HEK293 (cell line): ENCODE results near the gene GPBP1.
"Not testable (repeated sequence)": the region's sequence is repeated elsewhere in the genome, so short reads cannot be mapped to it uniquely, and the experiment has no call there.

Source experiments
- CTCF ChIA-PET: fragments of 350-600 bp; formaldehyde crosslinking; extraction: SDS; loops from one replicate; lab custom pipeline; 2021; ENCODE audit warnings: antibody characterized with exemption; lab: Yijun Ruan, JAX
- POLR2A ChIA-PET: fragments of 300-600 bp; formaldehyde crosslinking; extraction: SDS; loops from one replicate; lab custom pipeline; 2020; ENCODE audit warnings: antibody characterized with exemption, inconsistent platforms; lab: Yijun Ruan, JAX
- H3K27ac ChIP-seq: fragments of 200-500 bp; sonication (Bioruptor generic); 2 replicates; pipeline ENCODE4 v1.5.1; 2014; ENCODE audit warnings: low read depth, low read length, control low read depth, inconsistent platforms; ENCODE audit errors: extremely low read depth
- H3K36me3 ChIP-seq, 2 experiments: fragments of 200-500 bp in 1 of 2; sonication (Bioruptor generic) in 1 of 2; 1 replicate in 1 of 2; 2 replicates in 1 of 2; pipeline ENCODE4 v1.5.1; 2014 to 2017; ENCODE audit warnings: inconsistent platforms in 2 of 2, low read length in 2 of 2; ENCODE audit not compliant: control insufficient read depth in 2 of 2, insufficient read depth in 1 of 2
- H3K4me1 ChIP-seq: fragments of 200-500 bp; sonication (Bioruptor generic); 2 replicates; pipeline ENCODE4 v1.5.1; 2014; ENCODE audit warnings: mild to moderate bottlenecking, low read length, inconsistent platforms; ENCODE audit not compliant: control insufficient read depth, insufficient read depth
- H3K4me3 ChIP-seq: 2 replicates; pipeline ENCODE4 v1.5.1; 2011; ENCODE audit warnings: low read depth, mild to moderate bottlenecking, control low read depth, low read length, moderate library complexity
- H3K9me3 ChIP-seq: fragments of 200-500 bp; sonication (Bioruptor generic); 2 replicates; pipeline ENCODE4 v1.5.1; 2014; ENCODE audit warnings: low read depth, low read length, inconsistent platforms; ENCODE audit not compliant: control insufficient read depth, insufficient read depth
- BCL11B ChIP-seq: fragments of 450-650 bp; formaldehyde crosslinking; IDR thresholded peaks from 2 replicates; pipeline ENCODE4 v1.5.1; 2016; ENCODE audit warnings: low read depth, missing biosample characterization, missing genetic modification characterization
- GFI1B ChIP-seq: fragments of 450-650 bp; formaldehyde crosslinking; IDR thresholded peaks from 2 replicates; pipeline ENCODE4 v1.5.1; 2016; ENCODE audit warnings: missing biosample characterization, missing genetic modification characterization
- GLI2 ChIP-seq: fragments of 450-650 bp; formaldehyde crosslinking; IDR thresholded peaks from 2 replicates; pipeline ENCODE4; 2017; ENCODE audit warnings: missing biosample characterization, missing genetic modification characterization, low read depth, borderline replicate concordance
- MZF1 ChIP-seq: fragments of 450-650 bp; formaldehyde crosslinking; IDR thresholded peaks from 2 replicates; pipeline ENCODE4 v1.5.1; 2017; ENCODE audit warnings: missing biosample characterization, missing genetic modification characterization, borderline replicate concordance
- OSR2 ChIP-seq: fragments of 450-650 bp; formaldehyde crosslinking; IDR thresholded peaks from 2 replicates; pipeline ENCODE4 v1.5.1; 2016; ENCODE audit warnings: missing biosample characterization, missing genetic modification characterization
- PBX3 ChIP-seq: sonication (generic); formaldehyde crosslinking; IDR thresholded peaks from 2 replicates; pipeline ENCODE4 v1.8.1; 2022; ENCODE audit warnings: mild to moderate bottlenecking, moderate library complexity, missing genetic modification reagents
- TRIM28 ChIP-seq: IDR thresholded peaks from 2 replicates; pipeline ENCODE4 v1.6.1; 2011; ENCODE audit warnings: low read length, control low read depth, borderline replicate concordance
- ZIC2 ChIP-seq: fragments of 450-650 bp; formaldehyde crosslinking; IDR thresholded peaks from 2 replicates; pipeline ENCODE4 v1.5.1; 2016; ENCODE audit warnings: missing biosample characterization, missing genetic modification characterization
- ZNF114 ChIP-seq: fragments of 450-650 bp; formaldehyde crosslinking; IDR thresholded peaks from 2 replicates; pipeline ENCODE4 v1.5.0; 2017; ENCODE audit warnings: missing biosample characterization, missing genetic modification characterization
- ZNF155 ChIP-seq: fragments of 450-650 bp; formaldehyde crosslinking; IDR thresholded peaks from 2 replicates; pipeline ENCODE4 v1.5.1; 2016; ENCODE audit warnings: missing biosample characterization, missing genetic modification characterization
- ZNF311 ChIP-seq: fragments of 450-650 bp; formaldehyde crosslinking; IDR thresholded peaks from 2 replicates; pipeline ENCODE4 v1.5.1; 2017; ENCODE audit warnings: missing biosample characterization, missing genetic modification characterization, borderline replicate concordance
- ZNF324 ChIP-seq: fragments of 450-650 bp; formaldehyde crosslinking; IDR thresholded peaks from 2 replicates; pipeline ENCODE4 v1.5.1; 2016; ENCODE audit warnings: missing biosample characterization, missing genetic modification characterization
- ZNF416 ChIP-seq: fragments of 450-650 bp; formaldehyde crosslinking; IDR thresholded peaks from 2 replicates; pipeline ENCODE4 v1.5.1; 2016; ENCODE audit warnings: missing biosample characterization, missing genetic modification characterization
- ZNF48 ChIP-seq: fragments of 450-650 bp; formaldehyde crosslinking; IDR thresholded peaks from 2 replicates; pipeline ENCODE4 v1.5.1; 2016; ENCODE audit warnings: missing biosample characterization, missing genetic modification characterization
- ZNF501 ChIP-seq: fragments of 450-650 bp; formaldehyde crosslinking; IDR thresholded peaks from 2 replicates; pipeline ENCODE4 v1.5.1; 2016; ENCODE audit warnings: missing biosample characterization, missing genetic modification characterization
- ZNF548 ChIP-seq: fragments of 450-650 bp; formaldehyde crosslinking; IDR thresholded peaks from 2 replicates; pipeline ENCODE4 v1.5.1; 2016; ENCODE audit warnings: missing biosample characterization, missing genetic modification characterization
- ZNF558 ChIP-seq: fragments of 450-650 bp; formaldehyde crosslinking; IDR thresholded peaks from 2 replicates; pipeline ENCODE4 v1.5.1; 2016; ENCODE audit warnings: missing biosample characterization, missing genetic modification characterization
- ZNF585B ChIP-seq: fragments of 450-650 bp; formaldehyde crosslinking; IDR thresholded peaks from 2 replicates; pipeline ENCODE4 v1.5.1; 2016; ENCODE audit warnings: missing biosample characterization, missing genetic modification characterization
- ZNF600 ChIP-seq: fragments of 450-650 bp; formaldehyde crosslinking; IDR thresholded peaks from 2 replicates; pipeline ENCODE4 v1.5.1; 2016; ENCODE audit warnings: missing biosample characterization, missing genetic modification characterization
- ZNF623 ChIP-seq: fragments of 450-650 bp; formaldehyde crosslinking; IDR thresholded peaks from 2 replicates; pipeline ENCODE4 v1.5.1; 2016; ENCODE audit warnings: missing biosample characterization, missing genetic modification characterization
- ZNF629 ChIP-seq: fragments of 450-650 bp; formaldehyde crosslinking; IDR thresholded peaks from 2 replicates; pipeline ENCODE4 v1.5.1; 2017; ENCODE audit warnings: missing biosample characterization, missing genetic modification characterization
- ZNF654 ChIP-seq: fragments of 450-650 bp; formaldehyde crosslinking; IDR thresholded peaks from 2 replicates; pipeline ENCODE4 v1.5.1; 2016; ENCODE audit warnings: low read depth, missing biosample characterization, missing genetic modification characterization
- ZNF660 ChIP-seq: fragments of 450-650 bp; IDR thresholded peaks from 2 replicates; pipeline ENCODE4 v1.5.1; 2018; ENCODE audit warnings: missing biosample characterization, mild to moderate bottlenecking, missing genetic modification characterization
- ZNF830 ChIP-seq: fragments of 450-650 bp; IDR thresholded peaks from 2 replicates; pipeline ENCODE4 v1.5.0; 2018; ENCODE audit warnings: missing biosample characterization, missing genetic modification characterization, low read depth, mild to moderate bottlenecking, moderate library complexity
- TF ChIP-seq, protein P1 (sequence below): fragments of 450-650 bp; formaldehyde crosslinking; IDR thresholded peaks from 2 replicates; pipeline ENCODE4 v1.5.1; 2017; ENCODE audit warnings: missing biosample characterization, mild to moderate bottlenecking, missing genetic modification characterization, moderate library complexity

The GPBP1 gene

DNA sequence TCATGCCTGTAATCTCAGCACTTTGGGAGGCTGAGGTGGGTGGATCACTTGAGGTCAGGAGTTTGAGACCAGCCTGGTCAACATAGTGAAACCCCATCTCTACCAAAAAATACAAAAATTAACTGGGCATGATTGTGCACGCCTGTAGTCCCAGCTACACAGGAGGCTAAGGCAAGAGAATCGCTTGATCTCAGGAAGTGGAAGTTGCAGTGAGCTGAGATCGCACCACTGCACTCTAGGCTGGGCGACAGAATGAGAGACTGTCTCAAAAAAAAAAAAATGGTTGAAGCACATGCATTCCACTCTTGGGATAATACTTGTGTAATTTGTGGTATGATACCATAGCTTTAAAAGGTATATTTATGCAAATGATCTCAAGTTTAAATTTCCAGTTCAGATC is 14.1 kb downstream of the GPBP1 start:
- H3K4me3 ChIP-seq, H3K9me3 ChIP-seq: not testable (repeated sequence)
- Histone ChIP-seq H3K27ac (0 out of 2 replicates have a peak overlapping the region, but pooled peaks have one; percentile 2), H3K4me1 (peaks cover 23% of the 10 kb centered on the region), H3K36me3 (peaks cover 9 to 14% of the 10 kb centered on the region in 2 experiments; a peak in 2 of 3 replicates)
- ChIA-PET POLR2A (interaction anchor here (0.9 to 1.1 kb wide), 2 partner anchors 12 to 14 kb away, joined by 3 read pairs; partner anchors contain the start of gene GPBP1), CTCF (interaction anchor here (0.6 to 1.1 kb wide), 2 partner anchors 13 to 32 kb away, joined by 3 read pairs; no protein-coding TSS in a partner anchor)
- peak; percentile 21; the same call in 1 of the 2 replicates for TF ChIP-seq ZNF585B (tag by site-specific recombination)

- peak overlapping the region; percentile 33; the same call in 1 of the 2 replicates for H3K27ac ChIP-seq
- H3K4me1 ChIP-seq: peaks cover 29% of the 10 kb centered on the region
- ChIA-PET POLR2A (interaction anchor here (1.2 kb wide), 1 partner anchor 13 kb away, joined by 5 read pairs; no protein-coding TSS in a partner anchor), CTCF (interaction anchor here (1.1 to 1.9 kb wide), 2 partner anchors 10 to 31 kb away, joined by 3 to 6 read pairs; no protein-coding TSS in a partner anchor)
- TF ChIP-seq ZNF324 (tag by site-specific recombination) (no peak), GFI1B (tag by site-specific recombination) (no peak), OSR2 (peak; percentile 45)
- peaks cover 0 to 15% of the 10 kb centered on the region in 2 experiments; a peak in 2 of 3 replicates for H3K36me3 ChIP-seq
- no peak overlapping the region for H3K4me3 ChIP-seq
- no peaks in the 10 kb centered on the region for H3K9me3 ChIP-seq
These were observed 15.7 kb downstream of the GPBP1 start for GRCh38 chr5:57189515-57189914.

- Histone ChIP-seq H3K27ac (no peak overlapping the region), H3K4me3 (no peak overlapping the region), H3K4me1 (peaks cover 26% of the 10 kb centered on the region), H3K36me3 (peaks cover 0 to 17% of the 10 kb centered on the region in 2 experiments; a peak in 2 of 3 replicates), H3K9me3 (no peaks in the 10 kb centered on the region)
- ChIA-PET CTCF (interaction anchor here (0.7 to 1.9 kb wide), 2 partner anchors 11 to 194 kb away, joined by 3 to 6 read pairs; no protein-coding TSS in a partner anchor), POLR2A (interaction anchor here (0.7 to 1.2 kb wide), 2 partner anchors 12 to 85 kb away, joined by 5 to 6 read pairs; no protein-coding TSS in a partner anchor)
- TF ChIP-seq ZNF660 (tag by site-specific recombination) (no peak), ZNF600 (tag by site-specific recombination) (0 out of 2 replicates have a peak, but pooled peaks have one; percentile 28), ZNF558 (tag by site-specific recombination) (no peak), BCL11B (tag by site-specific recombination) (no peak), ZNF654 (tag by site-specific recombination) (no peak)
These were observed 16.7 kb downstream of the GPBP1 start for GRCh38 chr5:57190593-57190992.

DNA sequence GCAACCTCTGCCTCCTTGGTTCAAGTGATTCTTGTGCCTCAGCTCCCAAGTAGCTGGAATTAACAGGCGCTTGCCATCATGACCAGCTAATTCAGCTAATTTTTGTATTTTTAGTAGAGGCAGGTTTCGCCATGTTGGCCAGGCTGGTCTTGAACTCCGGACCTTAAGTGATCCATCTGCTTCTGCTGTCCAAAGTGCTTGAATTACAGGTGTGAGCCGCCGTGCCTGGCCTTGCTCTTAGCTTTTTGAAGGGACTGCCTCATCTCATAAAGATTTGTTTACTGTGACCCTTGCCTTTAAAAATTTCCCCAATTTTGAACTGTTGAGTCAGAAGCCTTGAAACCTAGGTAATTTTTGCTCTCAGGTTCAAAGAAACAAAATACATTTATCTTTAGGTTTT is 17.3 kb downstream of the GPBP1 start:
- Histone ChIP-seq H3K9me3 (no peaks in the 10 kb centered on the region), H3K36me3 (peaks cover 0 to 18% of the 10 kb centered on the region in 2 experiments; a peak in 2 of 3 replicates), H3K4me1 (peaks cover 24% of the 10 kb centered on the region), H3K27ac (no peak overlapping the region), H3K4me3 (no peak overlapping the region)
- POLR2A ChIA-PET: no interaction called here
- CTCF ChIA-PET: interaction anchor here (0.6 to 1.9 kb wide), 3 partner anchors 12 to 264 kb away, joined by 3 to 6 read pairs (median 4); no protein-coding TSS in a partner anchor
- no peak for TF ChIP-seq ZNF501 (tag by site-specific recombination)
- no peak for TF ChIP-seq ZNF155 (tag by site-specific recombination)
- TF ChIP-seq ZNF629 (tag by site-specific recombination): no peak
- TF ChIP-seq, protein P1, sequence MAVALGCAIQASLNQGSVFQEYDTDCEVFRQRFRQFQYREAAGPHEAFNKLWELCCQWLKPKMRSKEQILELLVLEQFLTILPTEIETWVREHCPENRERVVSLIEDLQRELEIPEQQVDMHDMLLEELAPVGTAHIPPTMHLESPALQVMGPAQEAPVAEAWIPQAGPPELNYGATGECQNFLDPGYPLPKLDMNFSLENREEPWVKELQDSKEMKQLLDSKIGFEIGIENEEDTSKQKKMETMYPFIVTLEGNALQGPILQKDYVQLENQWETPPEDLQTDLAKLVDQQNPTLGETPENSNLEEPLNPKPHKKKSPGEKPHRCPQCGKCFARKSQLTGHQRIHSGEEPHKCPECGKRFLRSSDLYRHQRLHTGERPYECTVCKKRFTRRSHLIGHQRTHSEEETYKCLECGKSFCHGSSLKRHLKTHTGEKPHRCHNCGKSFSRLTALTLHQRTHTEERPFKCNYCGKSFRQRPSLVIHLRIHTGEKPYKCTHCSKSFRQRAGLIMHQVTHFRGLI (tag by site-specific recombination): no peak
- TF ChIP-seq TRIM28: no peak
- no peak for TF ChIP-seq ZNF623 (tag by site-specific recombination)
- no peak for TF ChIP-seq ZNF114 (tag by site-specific recombination)
- no peak for TF ChIP-seq ZNF548 (tag by site-specific recombination)
- no peak for TF ChIP-seq ZIC2 (tag by site-specific recombination)
- no peak for TF ChIP-seq ZNF585B (tag by site-specific recombination)
- no peak for TF ChIP-seq ZNF830
- no peak for TF ChIP-seq ZNF311 (tag by site-specific recombination)
- TF ChIP-seq MZF1 (tag by site-specific recombination): no peak
- TF ChIP-seq ZNF48: no peak
- TF ChIP-seq ZNF416 (tag by site-specific recombination): no peak
- no peak for TF ChIP-seq PBX3
- TF ChIP-seq ZNF654 (tag by site-specific recombination): no peak
- no peak for TF ChIP-seq GLI2
